MM.1S (cell line): ENCODE data around the gene RSF1.

ENCODE experiments used
- DNase-seq: peaks from one replicate; pipeline ENCODE4 v3.0.0-alpha.2; 2015
- H2AFZ ChIP-seq: fragments of 300-600 bp; sonication (generic); 2 replicates; pipeline ENCODE4 v1.6.0; 2016; ENCODE audit warnings: antibody characterized with exemption, low read length
- H3F3A ChIP-seq: fragments of 300-600 bp; sonication (generic); 2 replicates; pipeline ENCODE4 v1.6.1; 2016; ENCODE audit warnings: mild to moderate bottlenecking, antibody characterized with exemption, low read length, moderate library complexity, mixed read lengths; ENCODE audit not compliant: insufficient read depth
- H3K27ac ChIP-seq: fragments of 300-600 bp; sonication (generic); 2 replicates; pipeline ENCODE4 v1.5.1; 2016; ENCODE audit warnings: mild to moderate bottlenecking, low read length
- H3K27me3 ChIP-seq: fragments of 300-600 bp; sonication (generic); replicated peaks from 2 replicates; pipeline ENCODE4 v1.6.0; 2016; ENCODE audit warnings: low read length; ENCODE audit not compliant: insufficient read depth
- H3K36me3 ChIP-seq: fragments of 300-600 bp; sonication (generic); replicated peaks from 2 replicates; pipeline ENCODE4 v1.6.1; 2016; ENCODE audit warnings: mild to moderate bottlenecking, low read length, mixed read lengths; ENCODE audit not compliant: insufficient read depth
- H3K4me1 ChIP-seq: fragments of 300-600 bp; sonication (generic); 2 replicates; pipeline ENCODE4 v1.6.1; 2016; ENCODE audit warnings: low read length, mixed read lengths
- H3K4me2 ChIP-seq: fragments of 300-600 bp; sonication (generic); 2 replicates; pipeline ENCODE4 v1.6.0; 2016; ENCODE audit warnings: low read depth, low read length
- H3K4me3 ChIP-seq: fragments of 300-600 bp; sonication (generic); 2 replicates; pipeline ENCODE4 v1.5.1; 2016; ENCODE audit warnings: low read length, mixed read lengths
- H3K79me2 ChIP-seq: fragments of 300-600 bp; sonication (generic); 2 replicates; pipeline ENCODE4 v1.6.1; 2016; ENCODE audit warnings: mixed run types, low read length, mixed read lengths
- H3K9ac ChIP-seq: fragments of 300-600 bp; sonication (generic); 2 replicates; pipeline ENCODE4 v1.6.1; 2016; ENCODE audit warnings: low read length, mixed read lengths
- H3K9me2 ChIP-seq: fragments of 300-600 bp; sonication (generic); replicated peaks from 2 replicates; pipeline ENCODE4 v1.6.1; 2016; ENCODE audit warnings: mild to moderate bottlenecking, low read length, mixed read lengths; ENCODE audit not compliant: insufficient read depth
- H3K9me3 ChIP-seq: fragments of 300-600 bp; sonication (generic); replicated peaks from 2 replicates; pipeline ENCODE4 v1.6.1; 2016; ENCODE audit warnings: mild to moderate bottlenecking, low read length, mixed read lengths; ENCODE audit not compliant: insufficient read depth
- H4K20me1 ChIP-seq: fragments of 300-600 bp; sonication (generic); 2 replicates; pipeline ENCODE4 v1.6.1; 2016; ENCODE audit warnings: mild to moderate bottlenecking, low read length, moderate library complexity, mixed read lengths; ENCODE audit not compliant: insufficient read depth
- CTCF ChIP-seq: fragments of 300-600 bp; sonication (generic); IDR thresholded peaks from 2 replicates; pipeline ENCODE4 v1.5.1; 2016; ENCODE audit warnings: antibody characterized with exemption, low read length, mixed read lengths
- EZH2 ChIP-seq: fragments of 300-600 bp; sonication (generic); optimal IDR thresholded peaks from 2 replicates; pipeline ENCODE3; 2017; ENCODE audit warnings: low read depth, mild to moderate bottlenecking, antibody characterized with exemption, low read length, mixed read lengths
- EZH2phosphoT487 ChIP-seq: fragments of 300-600 bp; sonication (generic); IDR thresholded peaks from 2 replicates; pipeline ENCODE4 v1.6.1; 2018; ENCODE audit warnings: antibody characterized with exemption, low read length

Gene RSF1

GRCh38 chr11:77806415-77806814 lies 14.1 kb downstream of the RSF1 start:
- no peaks in the 10 kb centered on the region for H3K27me3 ChIP-seq
- no peak overlapping the region for H2AFZ ChIP-seq
- TF ChIP-seq CTCF: no peak
- TF ChIP-seq EZH2: no peak
- no peak for TF ChIP-seq EZH2phosphoT487
- H3K27ac ChIP-seq: no peak overlapping the region
- H3F3A ChIP-seq: no peaks in the 10 kb centered on the region
- no peak overlapping the region for H3K4me2 ChIP-seq
- H3K9ac ChIP-seq: no peak overlapping the region
- H4K20me1 ChIP-seq: 0 out of 2 replicates have a peak, but pooled peaks cover 3% of the 10 kb centered on the region
- no peaks in the 10 kb centered on the region for H3K9me3 ChIP-seq
- no peaks in the 10 kb centered on the region for H3K9me2 ChIP-seq
- no peak overlapping the region for H3K4me3 ChIP-seq
- peaks cover 87% of the 10 kb centered on the region for H3K79me2 ChIP-seq
- no peaks in the 10 kb centered on the region for H3K4me1 ChIP-seq
- DNase-seq: no peak
- H3K36me3 ChIP-seq: no peaks in the 10 kb centered on the region

GRCh38 chr11:77801477-77801876 lies 19.0 kb downstream of the RSF1 start:
- no peaks in the 10 kb centered on the region for H3K9me2 ChIP-seq
- H3F3A ChIP-seq: no peaks in the 10 kb centered on the region; the same call in 1 of the 2 replicates
- no peak for DNase-seq
- TF ChIP-seq CTCF (no peak), EZH2 (no peak), EZH2phosphoT487 (no peak)
- no peaks in the 10 kb centered on the region for H3K27me3 ChIP-seq
- H3K4me3 ChIP-seq: no peak overlapping the region
- H3K9ac ChIP-seq: no peak overlapping the region
- H3K4me1 ChIP-seq: no peaks in the 10 kb centered on the region
- H3K27ac ChIP-seq: no peak overlapping the region
- 0 out of 2 replicates have a peak, but pooled peaks cover 3% of the 10 kb centered on the region for H4K20me1 ChIP-seq
- H3K9me3 ChIP-seq: no peaks in the 10 kb centered on the region
- H3K36me3 ChIP-seq: no peaks in the 10 kb centered on the region
- H2AFZ ChIP-seq: no peak overlapping the region
- no peak overlapping the region for H3K4me2 ChIP-seq
- H3K79me2 ChIP-seq: peaks cover 90% of the 10 kb centered on the region

- no peaks in the 10 kb centered on the region for H3K36me3 ChIP-seq
- no peak overlapping the region for H3K4me3 ChIP-seq
- H3K9ac ChIP-seq: no peak overlapping the region
- no peak for DNase-seq
- H3K9me2 ChIP-seq: no peaks in the 10 kb centered on the region
- H3K27ac ChIP-seq: no peak overlapping the region
- no peaks in the 10 kb centered on the region for H3K27me3 ChIP-seq
- peaks cover 90% of the 10 kb centered on the region for H3K79me2 ChIP-seq
- no peaks in the 10 kb centered on the region for H3K9me3 ChIP-seq
- H3K4me2 ChIP-seq: no peak overlapping the region
- no peaks in the 10 kb centered on the region; the same call in 1 of the 2 replicates for H3F3A ChIP-seq
- H3K4me1 ChIP-seq: no peaks in the 10 kb centered on the region
- H2AFZ ChIP-seq: no peak overlapping the region
- TF ChIP-seq EZH2phosphoT487 (no peak), EZH2 (no peak), CTCF (no peak)
- H4K20me1 ChIP-seq: 0 out of 2 replicates have a peak, but pooled peaks cover under 1% of the 10 kb centered on the region
Observed at GRCh38 chr11:77800449-77800848, 20.1 kb downstream of the RSF1 start.
